Natural killer cell treated with Interleukin-12 subunit alpha and Interleukin-12 subunit beta and Interleukin-15 and Interleukin-18, amount 100 ng/mL, for 72 hours (primary cell): Measurements from ENCODE around the gene CDH11. TPM values are rescaled to one million over a fixed set of nuclear protein-coding genes. Genes with fewer than 3 reads are reported as not detected.

Experiments used
- ATAC-seq, 2 donors: fragments of 150-1000 bp; cut with Tn5 transposase in 1 of 2; sonication (Bioruptor Pico), chemical (Tn5 transposase) in 1 of 2; 2 replicates each; pipeline ENCODE4 v1.10.0; 2021
- DNase-seq: peaks from one replicate; pipeline ENCODE4 v3.0.0; 2022; ENCODE audit warnings: low spot score
- H3K27ac Mint-ChIP-seq, 2 donors: 1 replicate in 1 of 2; 2 replicates in 1 of 2; pipeline ENCODE4 v1.8.0; 2022; ENCODE audit warnings: mixed read lengths in 2 of 2, mild to moderate bottlenecking in 1 of 2, moderate library complexity in 1 of 2
- H3K27me3 Mint-ChIP-seq, 2 donors: 1 replicate in 1 of 2; 2 replicates in 1 of 2; pipeline ENCODE4 v1.8.0; 2022; ENCODE audit warnings: mixed read lengths in 2 of 2
- H3K36me3 Mint-ChIP-seq: one replicate; pipeline ENCODE4 v1.8.0; 2022; ENCODE audit warnings: mixed read lengths
- H3K4me1 Mint-ChIP-seq, 2 donors: 1 replicate in 1 of 2; 2 replicates in 1 of 2; pipeline ENCODE4 v1.8.0; 2022; ENCODE audit warnings: low read depth in 2 of 2, mixed read lengths in 2 of 2, mild to moderate bottlenecking in 1 of 2
- H3K4me3 Mint-ChIP-seq: one replicate; pipeline ENCODE4 v1.8.0; 2022; ENCODE audit warnings: mixed read lengths
- H3K9me3 Mint-ChIP-seq: 2 replicates; pipeline ENCODE4 v1.8.0; 2022; ENCODE audit warnings: mixed read lengths
- total RNA-seq, 2 donors: library from RNA; stranded (reverse); gene quantifications; one replicate each; pipeline ENCODE4 v1.2.3, GENCODE V29; 2022

The CDH11 gene
- total RNA-seq, 2 donors from 2014 or later, result not detected

DNA sequence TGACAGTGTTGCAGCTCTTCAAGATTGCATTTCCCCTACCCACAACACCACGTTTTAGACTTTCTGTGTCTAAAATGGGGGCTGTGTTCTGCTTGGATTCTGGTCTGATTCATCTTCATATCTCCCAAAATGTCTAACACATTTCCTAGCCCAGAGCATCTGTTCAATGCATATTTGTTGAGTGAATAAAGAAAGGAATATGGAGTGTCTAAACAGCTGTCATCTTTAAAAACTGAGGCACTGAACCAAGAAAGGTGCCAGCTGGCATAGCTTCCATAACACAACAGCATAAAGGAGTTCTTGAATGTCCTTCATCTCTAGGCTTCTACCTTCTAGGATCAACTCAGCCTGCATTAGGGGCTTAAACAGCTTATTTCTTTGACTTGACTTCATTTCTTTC is 67.4 kb downstream of the CDH11 start:
- DNase-seq (no peak), ATAC-seq (no peak)
- peaks cover 27% of the 10 kb centered on the region for H3K9me3 Mint-ChIP-seq
- H3K4me1 Mint-ChIP-seq, result no peaks in the 10 kb centered on the region
- H3K4me3 Mint-ChIP-seq, result no peak overlapping the region
- H3K27me3 Mint-ChIP-seq, result no peaks in the 10 kb centered on the region
- H3K27ac Mint-ChIP-seq, result no peak overlapping the region
- H3K36me3 Mint-ChIP-seq, result no peaks in the 10 kb centered on the region

DNA sequence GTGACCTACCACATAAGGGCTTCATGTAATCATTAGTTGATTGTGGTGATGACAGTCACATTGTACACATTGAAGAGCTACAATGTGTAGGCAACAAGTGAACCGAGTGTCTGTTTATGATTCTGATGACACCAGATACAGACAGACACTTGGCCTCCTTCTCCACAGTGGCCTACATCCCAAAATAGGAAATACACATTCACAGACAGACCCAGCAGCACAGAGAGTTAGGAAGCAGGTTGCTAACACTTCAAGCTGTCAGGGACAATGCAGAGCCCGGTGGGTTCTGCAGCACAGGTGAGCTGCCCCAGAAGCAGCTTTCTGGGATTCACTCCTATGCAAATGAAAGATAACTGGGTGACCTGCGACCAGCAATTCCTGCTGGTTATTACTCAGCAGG is 72.2 kb downstream of the CDH11 start:
- no peak for DNase-seq
- H3K4me1 Mint-ChIP-seq, result no peaks in the 10 kb centered on the region
- peaks cover 18% of the 10 kb centered on the region for H3K9me3 Mint-ChIP-seq
- H3K27me3 Mint-ChIP-seq, result no peaks in the 10 kb centered on the region
- H3K27ac Mint-ChIP-seq, result no peak overlapping the region
- ATAC-seq, result no peak
- H3K4me3 Mint-ChIP-seq, result no peak overlapping the region
- no peaks in the 10 kb centered on the region for H3K36me3 Mint-ChIP-seq

DNA sequence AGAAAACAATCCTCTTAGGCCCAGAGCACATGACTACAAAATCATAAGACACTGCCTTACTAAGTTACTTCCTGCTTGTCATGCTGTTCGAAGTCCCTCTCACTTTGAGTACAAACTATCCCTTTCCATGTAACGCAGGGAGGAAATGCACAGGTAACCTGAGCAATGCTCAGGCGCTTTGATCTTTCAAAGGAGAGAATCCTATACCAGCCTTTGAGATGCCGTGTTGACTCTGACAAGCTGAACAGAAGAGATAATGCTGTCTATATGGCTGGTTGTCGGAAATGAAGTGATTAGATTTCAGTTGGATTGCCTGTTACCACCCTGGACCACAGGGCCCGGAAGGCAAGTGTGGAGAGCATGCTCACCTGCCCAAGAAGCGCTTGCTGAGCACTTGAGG is 75.9 kb downstream of the CDH11 start:
- Mint-ChIP-seq H3K27me3 (no peaks in the 10 kb centered on the region), H3K36me3 (no peaks in the 10 kb centered on the region), H3K27ac (no peak overlapping the region), H3K4me1 (no peaks in the 10 kb centered on the region), H3K9me3 (peaks cover 10% of the 10 kb centered on the region), H3K4me3 (no peak overlapping the region)
- no peak for DNase-seq
- ATAC-seq, result no peak

DNA sequence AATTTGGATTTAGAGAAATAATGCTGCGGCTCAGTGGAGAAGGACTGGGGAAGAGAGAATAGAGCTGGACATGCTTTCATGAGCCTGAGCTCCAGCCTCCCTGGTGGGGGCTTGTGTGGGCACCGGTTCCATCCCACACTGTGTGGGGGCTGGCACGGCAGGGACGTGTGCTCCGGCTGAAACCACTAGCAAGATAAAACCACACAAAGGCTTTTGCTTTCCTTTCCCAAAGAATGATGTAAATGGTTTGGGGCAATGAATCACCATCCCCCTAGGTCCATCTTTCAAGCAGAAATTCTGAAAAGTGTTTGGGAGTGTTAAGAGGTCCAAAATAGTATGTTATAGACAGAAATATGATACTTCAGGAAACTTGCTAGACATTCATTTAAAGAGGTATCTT is 77.0 kb downstream of the CDH11 start:
- Mint-ChIP-seq H3K36me3 (no peaks in the 10 kb centered on the region), H3K9me3 (peaks cover 7% of the 10 kb centered on the region), H3K27me3 (no peaks in the 10 kb centered on the region), H3K4me1 (no peaks in the 10 kb centered on the region), H3K27ac (no peak overlapping the region), H3K4me3 (no peak overlapping the region)
- ATAC-seq, result no peak
- no peak for DNase-seq

DNA sequence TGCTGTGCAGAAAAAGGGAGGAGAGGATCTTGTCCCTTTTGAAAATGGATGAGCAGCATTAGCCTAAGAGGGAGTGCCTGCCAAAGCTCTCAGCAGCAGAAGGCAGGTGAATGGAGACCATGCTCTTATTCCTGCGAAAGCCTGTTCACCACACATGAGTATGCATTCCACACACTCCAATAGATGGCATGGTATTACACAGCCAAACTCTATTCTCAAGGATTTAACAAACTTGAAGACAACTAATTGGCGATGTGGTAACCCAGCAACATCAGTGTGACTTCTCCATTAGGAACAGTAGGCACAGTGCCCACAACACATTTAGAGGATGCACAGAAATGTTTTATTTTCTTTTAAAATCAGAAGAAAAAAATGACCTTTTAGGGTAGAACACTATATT is 77.8 kb downstream of the CDH11 start:
- DNase-seq (no peak), ATAC-seq (no peak)
- Mint-ChIP-seq H3K9me3 (peaks cover 8% of the 10 kb centered on the region), H3K36me3 (no peaks in the 10 kb centered on the region), H3K27me3 (no peaks in the 10 kb centered on the region), H3K27ac (no peak overlapping the region), H3K4me3 (no peak overlapping the region), H3K4me1 (no peaks in the 10 kb centered on the region)

DNA sequence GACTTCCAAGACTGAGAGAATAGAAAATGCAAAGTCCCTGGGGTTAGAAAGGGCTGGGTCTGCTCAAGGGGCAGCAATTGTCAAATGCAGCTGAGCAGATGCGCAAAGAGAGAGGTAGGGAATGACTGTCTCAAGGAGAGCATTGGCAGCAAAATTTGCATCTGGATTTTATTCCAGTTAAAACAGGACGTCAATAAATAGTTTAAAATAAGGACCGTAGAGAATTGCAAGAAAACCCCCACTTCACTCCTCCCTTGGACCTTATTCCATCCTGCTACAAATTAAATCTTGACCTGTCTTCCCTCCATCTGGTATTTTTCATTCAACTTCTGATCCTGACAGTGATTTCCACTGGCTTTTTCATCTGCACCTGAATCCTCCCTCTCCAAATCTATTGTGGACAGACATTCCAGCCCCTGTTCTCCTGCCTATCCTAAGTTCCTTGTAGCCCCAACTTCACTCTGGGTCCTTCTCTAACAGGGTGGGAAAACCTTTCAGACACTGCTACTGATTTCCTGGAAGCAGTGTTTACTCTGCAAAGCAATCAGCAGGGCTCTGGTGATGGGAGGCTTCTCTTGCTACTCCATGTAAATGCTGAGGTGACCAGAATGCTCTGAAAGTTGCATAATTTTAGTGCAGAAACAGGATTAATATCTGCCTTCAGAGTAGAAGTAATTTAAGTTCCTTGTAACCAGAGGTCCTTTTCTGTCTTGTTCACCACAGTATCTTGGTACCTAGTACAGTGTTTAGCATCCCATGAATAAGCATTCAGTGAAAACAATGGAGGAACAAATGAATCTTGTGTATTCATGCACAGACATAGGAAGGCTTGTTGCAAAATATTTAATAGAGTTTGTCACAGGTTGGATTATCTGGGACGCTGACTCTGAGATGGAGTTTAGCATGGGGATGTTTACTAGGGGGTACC is 79.2 kb downstream of the CDH11 start:
- H3K36me3 Mint-ChIP-seq, result no peaks in the 10 kb centered on the region
- H3K27ac Mint-ChIP-seq, result no peak overlapping the region
- no peak for DNase-seq
- no peak for ATAC-seq
- no peaks in the 10 kb centered on the region for H3K27me3 Mint-ChIP-seq
- no peaks in the 10 kb centered on the region for H3K4me1 Mint-ChIP-seq
- peaks cover 9% of the 10 kb centered on the region for H3K9me3 Mint-ChIP-seq
- no peak overlapping the region for H3K4me3 Mint-ChIP-seq

DNA sequence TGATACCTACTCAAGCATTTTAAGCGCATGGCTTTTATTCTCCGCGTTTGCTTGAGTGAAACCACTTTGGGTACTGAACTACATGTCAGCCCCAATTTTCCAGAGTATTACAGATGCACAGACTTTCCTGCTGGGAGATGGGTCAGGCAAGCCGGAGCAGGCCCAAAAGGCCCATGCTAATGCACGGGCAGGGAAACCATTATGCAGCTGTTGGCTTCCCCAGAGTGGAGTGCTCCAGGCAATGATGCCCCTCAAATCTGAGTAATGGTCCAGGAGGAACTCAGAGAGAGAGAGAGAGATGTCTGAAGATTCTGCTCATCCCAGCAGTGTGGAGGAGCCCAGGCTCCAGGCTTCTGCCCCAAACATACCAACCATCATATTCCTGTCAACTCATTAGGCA is 80.2 kb downstream of the CDH11 start:
- ATAC-seq (no peak), DNase-seq (no peak)
- H3K36me3 Mint-ChIP-seq, result no peaks in the 10 kb centered on the region
- no peaks in the 10 kb centered on the region for H3K27me3 Mint-ChIP-seq
- H3K4me3 Mint-ChIP-seq, result no peak overlapping the region
- H3K4me1 Mint-ChIP-seq, result no peaks in the 10 kb centered on the region
- peaks cover 9% of the 10 kb centered on the region for H3K9me3 Mint-ChIP-seq
- no peak overlapping the region for H3K27ac Mint-ChIP-seq

DNA sequence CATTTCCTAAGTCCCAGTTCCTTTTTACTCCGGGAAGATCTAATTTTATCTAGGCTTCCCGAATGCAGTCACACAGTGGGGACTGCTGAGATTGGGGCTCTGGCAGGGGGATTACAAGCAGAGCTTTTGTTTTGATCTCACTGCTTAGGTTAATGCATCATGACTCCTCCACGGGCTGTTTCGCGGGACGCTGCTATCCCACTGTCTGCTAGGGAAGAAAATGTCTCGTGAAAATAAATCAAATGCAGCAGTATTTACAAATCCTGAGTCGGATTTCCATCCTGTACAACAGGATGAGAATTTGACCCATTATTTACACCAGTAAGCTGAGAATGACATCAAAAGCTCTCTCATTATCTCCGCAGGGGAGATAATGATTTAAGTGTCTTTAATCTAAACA is 83.8 kb downstream of the CDH11 start:
- Mint-ChIP-seq H3K4me1 (no peaks in the 10 kb centered on the region), H3K27ac (no peak overlapping the region), H3K9me3 (peaks cover 9% of the 10 kb centered on the region), H3K36me3 (no peaks in the 10 kb centered on the region), H3K4me3 (no peak overlapping the region), H3K27me3 (no peaks in the 10 kb centered on the region)
- ATAC-seq, result no peak
- DNase-seq, result no peak

DNA sequence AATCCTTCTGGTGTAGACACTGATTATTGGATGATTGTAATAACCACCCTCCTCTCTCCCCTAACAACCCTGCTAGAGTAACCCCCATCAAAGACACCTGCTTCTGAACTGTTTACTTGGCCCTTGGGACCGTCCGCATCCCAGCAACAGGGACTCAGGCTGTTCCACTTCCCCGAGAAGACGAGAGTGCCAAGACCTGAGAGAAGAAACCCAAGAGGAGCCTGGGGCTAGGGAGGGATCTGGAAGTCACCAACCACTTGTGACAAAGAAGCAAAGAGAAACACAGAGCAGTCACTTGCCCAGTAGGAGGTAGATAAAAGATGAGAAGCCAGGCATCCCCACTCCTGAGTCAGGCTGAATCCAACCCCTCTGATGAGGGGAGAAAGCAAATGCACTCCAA is 84.3 kb downstream of the CDH11 start:
- no peaks in the 10 kb centered on the region for H3K4me1 Mint-ChIP-seq
- no peak for ATAC-seq

DNA sequence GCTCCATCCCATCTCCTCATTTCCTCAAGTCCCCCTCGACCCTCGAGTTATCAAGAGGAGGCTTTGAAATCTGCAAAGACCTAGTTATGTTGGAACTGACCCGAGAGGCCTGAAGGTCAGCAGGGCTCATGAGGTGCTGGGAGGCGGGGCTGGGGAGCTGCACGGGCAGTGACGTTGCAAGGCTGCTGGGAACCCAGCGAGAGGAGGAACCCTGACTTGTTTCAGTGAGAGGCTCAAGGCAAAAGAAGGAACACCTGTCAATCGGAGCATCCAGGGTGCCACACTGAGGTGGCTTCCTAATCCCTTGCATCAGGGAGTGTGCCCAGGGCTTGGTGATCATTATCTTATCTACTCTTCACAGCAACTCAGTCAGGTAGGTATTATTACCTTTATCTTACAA is 86.9 kb downstream of the CDH11 start:
- H3K27me3 Mint-ChIP-seq, result no peaks in the 10 kb centered on the region
- no peaks in the 10 kb centered on the region for H3K4me1 Mint-ChIP-seq
- ATAC-seq, result no peak
- no peak for DNase-seq
- H3K9me3 Mint-ChIP-seq, result peaks cover 7% of the 10 kb centered on the region
- H3K36me3 Mint-ChIP-seq, result no peaks in the 10 kb centered on the region
- no peak overlapping the region for H3K4me3 Mint-ChIP-seq
- no peak overlapping the region for H3K27ac Mint-ChIP-seq

More for the DNA sequence above, 84.3 kb downstream of the CDH11 start:
- no peak overlapping the region for H3K4me3 Mint-ChIP-seq
- H3K36me3 Mint-ChIP-seq, result no peaks in the 10 kb centered on the region
- no peak overlapping the region for H3K27ac Mint-ChIP-seq
- H3K9me3 Mint-ChIP-seq, result peaks cover 9% of the 10 kb centered on the region
- no peaks in the 10 kb centered on the region for H3K27me3 Mint-ChIP-seq
- no peak for DNase-seq

DNA sequence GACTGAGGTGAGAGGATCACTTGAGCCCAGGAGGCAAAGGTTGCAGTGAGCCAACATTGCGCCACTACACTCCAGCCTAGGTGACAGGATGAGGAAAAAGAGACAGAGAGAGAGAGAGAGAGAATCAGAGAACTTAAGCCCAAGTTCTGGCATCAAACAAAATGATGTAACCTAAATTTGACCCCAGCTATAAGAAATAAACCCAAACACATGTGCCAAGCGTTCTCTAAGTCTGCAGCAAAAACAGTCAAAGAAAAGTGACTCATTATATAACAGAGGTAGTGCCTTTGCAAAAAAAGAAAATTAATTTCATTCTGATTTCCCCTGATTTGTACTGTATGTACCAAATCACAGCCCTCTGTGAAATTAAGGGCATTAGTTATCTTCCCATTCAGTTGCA is 89.5 kb downstream of the CDH11 start:
- Mint-ChIP-seq H3K27ac (no peak overlapping the region), H3K27me3 (no peaks in the 10 kb centered on the region), H3K9me3 (peaks cover 11% of the 10 kb centered on the region), H3K36me3 (no peaks in the 10 kb centered on the region), H3K4me3 (no peak overlapping the region), H3K4me1 (no peaks in the 10 kb centered on the region)
- DNase-seq (no peak), ATAC-seq (no peak)

DNA sequence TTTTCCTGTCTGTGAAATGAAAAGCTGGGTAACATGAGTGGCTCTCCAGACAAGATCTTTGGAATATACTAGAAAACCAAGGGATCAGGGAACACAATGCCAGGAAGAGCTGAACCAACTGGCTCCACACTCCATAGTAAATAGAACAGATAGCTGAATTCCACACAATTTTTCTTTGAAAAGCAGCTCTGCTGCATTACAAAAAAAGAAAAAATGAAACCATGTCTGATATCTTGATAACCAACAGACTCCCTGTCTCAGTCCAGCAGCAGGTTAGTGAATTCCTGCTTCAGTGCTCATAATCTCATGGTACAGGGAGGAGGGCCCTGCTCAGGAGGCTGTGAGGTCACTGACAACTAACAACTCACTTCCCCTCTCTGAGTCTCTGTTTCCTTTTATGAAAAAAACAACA is 97.1 kb downstream of the CDH11 start:
- peaks cover 7% of the 10 kb centered on the region for H3K9me3 Mint-ChIP-seq
- H3K27ac Mint-ChIP-seq, result no peak overlapping the region
- H3K36me3 Mint-ChIP-seq, result no peaks in the 10 kb centered on the region
- no peak overlapping the region for H3K4me3 Mint-ChIP-seq
- no peak for DNase-seq
- no peaks in the 10 kb centered on the region for H3K4me1 Mint-ChIP-seq
- no peaks in the 10 kb centered on the region for H3K27me3 Mint-ChIP-seq
- no peak for ATAC-seq

DNA sequence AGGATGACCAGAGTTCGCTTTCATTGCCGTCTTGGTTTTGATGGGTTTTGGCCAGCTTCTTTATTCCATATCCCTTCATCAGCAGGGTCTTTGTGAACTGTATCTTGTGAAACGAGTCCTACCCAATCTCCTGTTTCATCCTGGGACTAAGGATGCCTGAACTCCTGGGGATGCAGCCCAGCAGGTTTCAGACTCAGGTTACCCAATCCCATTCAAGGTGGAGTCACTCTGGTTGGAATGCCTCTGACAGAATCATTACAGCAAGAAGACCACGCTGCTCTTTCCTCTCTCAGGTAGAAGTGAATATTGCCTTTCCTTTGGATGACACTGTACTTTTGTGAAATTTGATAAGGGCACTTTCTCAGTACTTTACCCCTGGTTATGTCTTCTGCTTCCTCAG is 98.1 kb downstream of the CDH11 start:
- Mint-ChIP-seq H3K27me3 (no peaks in the 10 kb centered on the region), H3K36me3 (no peaks in the 10 kb centered on the region), H3K27ac (no peak overlapping the region), H3K4me3 (no peak overlapping the region), H3K4me1 (no peaks in the 10 kb centered on the region), H3K9me3 (peaks cover 7% of the 10 kb centered on the region)
- no peak for ATAC-seq
- DNase-seq, result no peak

DNA sequence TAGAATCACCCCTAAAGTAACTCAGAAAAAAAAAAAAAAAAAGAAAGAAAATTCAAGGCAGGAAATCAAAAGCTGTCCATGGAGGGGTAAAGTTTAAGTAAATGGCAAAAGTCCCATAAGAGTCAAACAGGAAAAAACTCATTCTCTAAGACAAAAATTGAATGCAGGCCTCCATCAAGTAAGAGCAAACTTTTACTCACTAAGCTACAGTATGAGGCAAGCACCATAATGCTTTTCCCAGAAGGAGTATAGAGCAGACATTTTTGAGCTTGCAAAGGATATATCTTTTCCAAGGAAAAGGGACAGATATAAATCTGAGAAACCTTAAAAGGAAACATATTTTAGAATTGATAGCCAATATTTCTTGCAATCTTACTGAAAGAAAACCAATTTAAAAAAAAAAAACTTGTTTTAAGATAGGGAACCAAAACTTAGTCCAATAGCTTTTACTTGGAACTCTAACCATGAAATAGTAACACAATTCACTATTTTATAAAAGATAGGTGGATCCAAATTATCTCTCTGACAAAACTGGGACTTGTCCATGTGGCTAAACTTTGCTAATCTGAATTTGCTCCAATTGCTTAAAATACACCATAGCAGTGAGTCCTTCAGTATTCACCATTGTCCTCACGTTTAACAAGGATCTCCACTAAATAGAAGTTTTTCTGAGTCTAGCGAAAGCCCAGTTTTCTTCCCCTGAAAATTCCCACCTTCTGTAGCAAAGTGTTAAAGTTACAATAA is 99.8 kb downstream of the CDH11 start:
- Mint-ChIP-seq H3K4me3 (no peak overlapping the region), H3K36me3 (no peaks in the 10 kb centered on the region)

More for the DNA sequence above, 99.8 kb downstream of the CDH11 start:
- Mint-ChIP-seq H3K27ac (no peak overlapping the region), H3K4me1 (no peaks in the 10 kb centered on the region), H3K9me3 (peaks cover 2% of the 10 kb centered on the region), H3K27me3 (no peaks in the 10 kb centered on the region)
- DNase-seq, result no peak
- no peak for ATAC-seq
